Mesothelial cell of epicardium (in vitro differentiated cells): ENCODE measurements around the gene CFAP45. TPM values are rescaled to one million over a fixed set of nuclear protein-coding genes. Genes with fewer than 3 reads are reported as not detected.

ENCODE experiments used
- DNase-seq, 2 experiments: peaks; one replicate each; pipeline ENCODE4 v3.0.0; 2021; ENCODE audit warnings: low spot score in 2 of 2; ENCODE audit not compliant: unreplicated experiment in 2 of 2
- H3K27ac Mint-ChIP-seq: 2 replicates; pipeline ENCODE4 v1.8.0; 2021; ENCODE audit warnings: mixed read lengths
- H3K27me3 Mint-ChIP-seq: 2 replicates; pipeline ENCODE4 v1.8.0; 2021; ENCODE audit warnings: low read depth, mixed read lengths
- H3K36me3 Mint-ChIP-seq: 2 replicates; pipeline ENCODE4 v1.8.0; 2021; ENCODE audit warnings: mixed read lengths
- H3K4me1 Mint-ChIP-seq: 2 replicates; pipeline ENCODE4 v1.8.0; 2021; ENCODE audit warnings: mixed read lengths
- H3K4me3 Mint-ChIP-seq: 2 replicates; pipeline ENCODE4 v1.8.0; 2021; ENCODE audit warnings: mild to moderate bottlenecking, moderate library complexity, mixed read lengths
- H3K9me3 Mint-ChIP-seq: 2 replicates; pipeline ENCODE4 v1.8.0; 2021; ENCODE audit warnings: mixed read lengths
- total RNA-seq: library from RNA; stranded (reverse); gene quantifications from 3 replicates; pipeline ENCODE4 v1.2.1, GENCODE V29; 2021
- TF ChIP-seq, protein P1 (sequence below): fragments of 200-600 bp; sonication (generic); IDR thresholded peaks from one replicate; pipeline ENCODE4 v1.5.0; 2021; ENCODE audit warnings: antibody characterized with exemption; ENCODE audit not compliant: unreplicated experiment

CFAP45 gene
- total RNA-seq, 1 donor from 2014 or later: 0.20 TPM

DNA sequence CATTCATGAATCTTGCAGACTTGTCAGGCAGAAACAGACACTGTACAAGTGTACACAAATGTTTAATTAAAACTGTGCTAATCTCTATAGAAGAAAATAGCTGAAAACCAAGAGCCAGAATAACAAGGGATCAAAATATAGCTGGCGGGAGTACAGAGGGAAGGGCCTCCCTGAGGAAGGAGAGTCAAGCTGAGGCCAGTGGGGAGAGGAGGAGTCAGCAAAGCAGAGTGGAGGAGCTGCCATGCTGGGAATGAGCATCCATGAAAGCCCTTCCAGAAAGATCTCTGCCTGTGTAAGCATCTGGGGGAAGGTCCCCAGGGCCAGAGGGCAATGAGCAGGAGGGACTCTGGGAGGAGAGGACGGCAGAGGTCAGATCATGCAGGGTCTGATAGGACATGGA, 58.2 kb downstream of the CFAP45 start:
- Mint-ChIP-seq H3K27me3 (peaks cover 2% of the 10 kb centered on the region), H3K36me3 (no peaks in the 10 kb centered on the region), H3K27ac (peak overlapping the region; percentile 85), H3K4me3 (no peak overlapping the region), H3K9me3 (no peaks in the 10 kb centered on the region), H3K4me1 (peaks cover 15% of the 10 kb centered on the region)
- no peak for DNase-seq
- TF ChIP-seq, protein P1, sequence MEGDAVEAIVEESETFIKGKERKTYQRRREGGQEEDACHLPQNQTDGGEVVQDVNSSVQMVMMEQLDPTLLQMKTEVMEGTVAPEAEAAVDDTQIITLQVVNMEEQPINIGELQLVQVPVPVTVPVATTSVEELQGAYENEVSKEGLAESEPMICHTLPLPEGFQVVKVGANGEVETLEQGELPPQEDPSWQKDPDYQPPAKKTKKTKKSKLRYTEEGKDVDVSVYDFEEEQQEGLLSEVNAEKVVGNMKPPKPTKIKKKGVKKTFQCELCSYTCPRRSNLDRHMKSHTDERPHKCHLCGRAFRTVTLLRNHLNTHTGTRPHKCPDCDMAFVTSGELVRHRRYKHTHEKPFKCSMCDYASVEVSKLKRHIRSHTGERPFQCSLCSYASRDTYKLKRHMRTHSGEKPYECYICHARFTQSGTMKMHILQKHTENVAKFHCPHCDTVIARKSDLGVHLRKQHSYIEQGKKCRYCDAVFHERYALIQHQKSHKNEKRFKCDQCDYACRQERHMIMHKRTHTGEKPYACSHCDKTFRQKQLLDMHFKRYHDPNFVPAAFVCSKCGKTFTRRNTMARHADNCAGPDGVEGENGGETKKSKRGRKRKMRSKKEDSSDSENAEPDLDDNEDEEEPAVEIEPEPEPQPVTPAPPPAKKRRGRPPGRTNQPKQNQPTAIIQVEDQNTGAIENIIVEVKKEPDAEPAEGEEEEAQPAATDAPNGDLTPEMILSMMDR: no peak

DNA sequence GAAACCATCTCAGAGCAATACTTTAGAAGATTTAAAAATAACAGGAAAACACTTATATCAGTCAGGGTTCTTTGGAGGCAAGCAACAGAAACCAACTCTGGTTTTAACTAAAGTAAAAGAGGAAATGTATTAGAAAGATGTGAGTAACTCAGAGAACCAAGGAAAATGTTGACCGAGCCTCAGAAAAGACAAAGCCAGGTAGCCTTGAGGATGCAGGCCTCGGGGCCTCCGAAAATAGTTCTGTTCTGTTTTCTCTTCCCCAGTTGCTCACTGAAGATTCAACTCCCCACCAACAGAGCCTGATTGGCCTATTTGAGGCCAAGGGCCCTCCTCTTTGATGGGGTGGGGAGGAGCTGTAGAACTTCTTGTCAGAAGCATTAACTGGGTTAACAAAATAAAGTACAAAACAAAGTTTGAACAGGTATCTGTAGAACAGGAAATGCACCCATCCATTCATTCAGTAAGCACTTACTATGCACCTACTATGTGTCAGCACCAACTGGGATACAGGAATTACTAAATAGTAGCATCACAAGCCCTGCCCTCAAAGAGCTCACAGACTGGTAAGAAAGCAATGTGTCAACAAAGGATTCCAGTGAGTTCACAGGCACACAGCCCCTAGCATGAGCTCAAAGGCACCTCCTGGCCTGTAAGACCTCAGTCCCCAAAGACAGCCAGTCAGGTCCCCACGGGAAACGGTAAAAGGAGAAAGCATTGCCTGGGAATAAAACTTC, 60.7 kb downstream of the CFAP45 start:
- Mint-ChIP-seq H3K4me1 (peaks cover 9% of the 10 kb centered on the region), H3K36me3 (peaks cover 2% of the 10 kb centered on the region), H3K27me3 (peaks cover 2% of the 10 kb centered on the region), H3K4me3 (no peak overlapping the region), H3K27ac (no peak overlapping the region), H3K9me3 (no peaks in the 10 kb centered on the region)
- TF ChIP-seq, protein P1: no peak
- no peak for DNase-seq

- no peak overlapping the region for H3K27ac Mint-ChIP-seq
- TF ChIP-seq, protein P1: no peak
- no peaks in the 10 kb centered on the region for H3K9me3 Mint-ChIP-seq
- H3K27me3 Mint-ChIP-seq: peaks cover 1% of the 10 kb centered on the region
- peaks cover 2% of the 10 kb centered on the region for H3K36me3 Mint-ChIP-seq
- H3K4me3 Mint-ChIP-seq: no peak overlapping the region
- peaks cover 9% of the 10 kb centered on the region for H3K4me1 Mint-ChIP-seq
- DNase-seq: no peak
Measured at GRCh38 chr1:159838715-159839114, 61.2 kb downstream of the CFAP45 start.

- Mint-ChIP-seq H3K4me1 (peaks cover 3% of the 10 kb centered on the region), H3K27me3 (peaks cover 1% of the 10 kb centered on the region), H3K36me3 (peaks cover 2% of the 10 kb centered on the region), H3K4me3 (no peak overlapping the region), H3K9me3 (no peaks in the 10 kb centered on the region), H3K27ac (no peak overlapping the region)
- no peak for DNase-seq
- TF ChIP-seq, protein P1: no peak
Measured at GRCh38 chr1:159835862-159836525, 64.0 kb downstream of the CFAP45 start.

- Mint-ChIP-seq H3K4me3 (no peak overlapping the region), H3K4me1 (peaks cover 3% of the 10 kb centered on the region), H3K27me3 (peaks cover 1% of the 10 kb centered on the region), H3K9me3 (no peaks in the 10 kb centered on the region), H3K27ac (no peak overlapping the region), H3K36me3 (peaks cover 2% of the 10 kb centered on the region)
- TF ChIP-seq, protein P1: no peak
- DNase-seq: no peak
Measured at GRCh38 chr1:159835356-159835755, 64.6 kb downstream of the CFAP45 start.
